SH-SY5Y (cell line): ENCODE data around the gene NPHS1.

ENCODE experiments used
- GATA2 ChIP-seq: IDR thresholded peaks from 2 replicates; pipeline ENCODE4 v1.6.1; 2011; ENCODE audit warnings: mild to moderate bottlenecking, low read depth, low read length
- GATA3 ChIP-seq: IDR thresholded peaks from 2 replicates; pipeline ENCODE4 v1.6.1; 2011; ENCODE audit warnings: low read depth, mild to moderate bottlenecking, low read length, moderate library complexity

DNA sequence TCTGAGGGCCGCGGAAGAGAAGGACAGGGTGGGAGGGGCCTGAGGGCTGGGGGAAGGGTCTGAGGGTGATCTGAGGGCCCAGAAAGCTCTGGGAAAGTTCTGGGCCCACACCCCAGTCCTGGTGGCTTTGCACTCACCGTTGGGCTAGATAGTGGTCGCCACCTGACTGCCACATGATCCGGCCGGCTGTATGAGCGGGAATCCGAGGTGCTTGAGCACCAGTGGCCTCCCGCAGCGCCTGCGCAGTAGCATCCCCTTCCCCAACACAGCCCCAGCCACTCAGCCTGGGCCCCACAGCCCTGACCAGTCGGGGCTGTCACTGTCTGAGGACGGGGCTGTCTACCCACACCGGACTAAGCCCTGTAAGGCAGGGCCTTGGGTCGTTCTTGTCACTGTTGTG is 54.6 kb downstream of the NPHS1 start:
- TF ChIP-seq GATA3 (no peak), GATA2 (no peak)
